SK-N-SH treated with all-trans-retinoic acid at 6 μM for 48 hours (cell line): ENCODE data around the gene CEP68.
"Not testable (repeated sequence)": the region's sequence is repeated elsewhere in the genome, so short reads cannot be mapped to it uniquely, and the experiment has no call there.

Experiments used
- ARNTL ChIP-seq: fragments of 450-650 bp; formaldehyde crosslinking; IDR thresholded peaks from 2 replicates; pipeline ENCODE4 v1.5.0; 2020; ENCODE audit warnings: low read depth, mild to moderate bottlenecking, moderate library complexity, borderline replicate concordance
- ESRRG ChIP-seq: fragments of 250-450 bp; sonication (Bioruptor Pico); IDR thresholded peaks from 2 replicates; pipeline ENCODE4 v1.6.1; 2021; ENCODE audit warnings: mild to moderate bottlenecking
- PPARA ChIP-seq: fragments of 250-450 bp; sonication (Bioruptor Pico); IDR thresholded peaks from 2 replicates; pipeline ENCODE4 v1.5.0; 2020; ENCODE audit warnings: mild to moderate bottlenecking, borderline replicate concordance
- RARB ChIP-seq: fragments of 250-450 bp; sonication (Bioruptor Pico); IDR thresholded peaks from 2 replicates; pipeline ENCODE4 v1.8.0; 2021; ENCODE audit warnings: mild to moderate bottlenecking, moderate library complexity
- ZFP30 ChIP-seq: fragments of 450-650 bp; formaldehyde crosslinking; IDR thresholded peaks from 2 replicates; pipeline ENCODE4 v1.5.0; 2022; ENCODE audit warnings: mild to moderate bottlenecking, moderate library complexity
- ZNF565 ChIP-seq: fragments of 450-650 bp; formaldehyde crosslinking; conservative IDR thresholded peaks from 2 replicates; pipeline ENCODE4 v1.5.0; 2020; ENCODE audit warnings: low read depth, mild to moderate bottlenecking, moderate library complexity
- ZNF8 ChIP-seq: fragments of 450-650 bp; formaldehyde crosslinking; IDR thresholded peaks from 2 replicates; pipeline ENCODE4 v1.5.0; 2020; ENCODE audit warnings: mild to moderate bottlenecking, moderate library complexity
- TF ChIP-seq, protein P1 (sequence below): fragments of 250-450 bp; sonication (Bioruptor Pico); IDR thresholded peaks from 2 replicates; pipeline ENCODE4 v1.8.0; 2021; ENCODE audit warnings: low read depth, mild to moderate bottlenecking, moderate library complexity, borderline replicate concordance

DNA sequence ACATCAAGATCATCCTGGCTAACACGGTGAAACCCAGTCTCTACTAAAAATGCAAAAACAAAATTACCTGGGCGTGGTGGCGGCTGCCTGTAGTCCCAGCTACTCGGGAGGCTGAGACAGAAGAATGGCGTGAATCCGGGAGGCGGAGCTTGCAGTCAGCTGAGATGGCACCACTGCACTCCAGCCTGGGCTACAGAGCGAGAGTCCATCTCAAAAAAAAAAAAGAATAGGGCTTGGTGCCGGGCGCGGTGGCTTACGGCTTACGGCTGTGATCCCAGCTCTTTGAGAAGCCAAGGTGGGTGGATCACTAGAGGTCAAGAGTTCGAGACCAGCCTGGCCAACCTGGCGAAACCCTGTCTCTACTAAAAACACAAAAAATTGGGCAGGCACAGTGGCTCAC, 76.7 kb downstream of the CEP68 start:
- TF ChIP-seq ESRRG; ZNF8 (CRISPR knock-in tag); ZNF565 (CRISPR knock-in tag); RARB (CRISPR knock-in tag); ZFP30; PPARA (CRISPR knock-in tag); ARNTL (CRISPR knock-in tag): not testable (repeated sequence)
- TF ChIP-seq, protein P1, sequence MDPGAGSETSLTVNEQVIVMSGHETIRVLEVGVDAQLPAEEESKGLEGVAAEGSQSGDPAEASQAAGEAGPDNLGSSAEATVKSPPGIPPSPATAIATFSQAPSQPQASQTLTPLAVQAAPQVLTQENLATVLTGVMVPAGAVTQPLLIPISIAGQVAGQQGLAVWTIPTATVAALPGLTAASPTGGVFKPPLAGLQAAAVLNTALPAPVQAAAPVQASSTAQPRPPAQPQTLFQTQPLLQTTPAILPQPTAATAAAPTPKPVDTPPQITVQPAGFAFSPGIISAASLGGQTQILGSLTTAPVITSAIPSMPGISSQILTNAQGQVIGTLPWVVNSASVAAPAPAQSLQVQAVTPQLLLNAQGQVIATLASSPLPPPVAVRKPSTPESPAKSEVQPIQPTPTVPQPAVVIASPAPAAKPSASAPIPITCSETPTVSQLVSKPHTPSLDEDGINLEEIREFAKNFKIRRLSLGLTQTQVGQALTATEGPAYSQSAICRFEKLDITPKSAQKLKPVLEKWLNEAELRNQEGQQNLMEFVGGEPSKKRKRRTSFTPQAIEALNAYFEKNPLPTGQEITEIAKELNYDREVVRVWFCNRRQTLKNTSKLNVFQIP = not testable (repeated sequence)
